ENCODE data around the gene SLC37A2.

DNA sequence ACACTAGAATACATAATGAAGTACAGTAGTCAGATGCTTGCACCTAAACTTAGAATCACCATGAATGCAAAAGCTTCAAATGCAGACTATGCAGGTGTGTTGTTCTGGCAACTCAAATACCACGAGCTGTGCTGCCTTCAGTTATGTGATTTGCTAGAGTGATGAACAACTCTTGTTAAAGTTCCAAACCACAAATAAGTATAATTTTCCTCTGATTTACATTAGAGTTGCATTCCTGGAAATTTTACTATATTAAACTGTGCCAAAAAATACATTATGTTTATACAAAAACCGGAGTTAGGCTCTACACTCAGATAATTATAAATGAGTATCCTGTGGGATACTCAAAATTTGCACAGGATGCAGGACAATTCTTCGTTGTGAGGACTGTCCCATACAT lies 45.4 kb downstream of the SLC37A2 start:
- TF ChIP-seq, protein P1, sequence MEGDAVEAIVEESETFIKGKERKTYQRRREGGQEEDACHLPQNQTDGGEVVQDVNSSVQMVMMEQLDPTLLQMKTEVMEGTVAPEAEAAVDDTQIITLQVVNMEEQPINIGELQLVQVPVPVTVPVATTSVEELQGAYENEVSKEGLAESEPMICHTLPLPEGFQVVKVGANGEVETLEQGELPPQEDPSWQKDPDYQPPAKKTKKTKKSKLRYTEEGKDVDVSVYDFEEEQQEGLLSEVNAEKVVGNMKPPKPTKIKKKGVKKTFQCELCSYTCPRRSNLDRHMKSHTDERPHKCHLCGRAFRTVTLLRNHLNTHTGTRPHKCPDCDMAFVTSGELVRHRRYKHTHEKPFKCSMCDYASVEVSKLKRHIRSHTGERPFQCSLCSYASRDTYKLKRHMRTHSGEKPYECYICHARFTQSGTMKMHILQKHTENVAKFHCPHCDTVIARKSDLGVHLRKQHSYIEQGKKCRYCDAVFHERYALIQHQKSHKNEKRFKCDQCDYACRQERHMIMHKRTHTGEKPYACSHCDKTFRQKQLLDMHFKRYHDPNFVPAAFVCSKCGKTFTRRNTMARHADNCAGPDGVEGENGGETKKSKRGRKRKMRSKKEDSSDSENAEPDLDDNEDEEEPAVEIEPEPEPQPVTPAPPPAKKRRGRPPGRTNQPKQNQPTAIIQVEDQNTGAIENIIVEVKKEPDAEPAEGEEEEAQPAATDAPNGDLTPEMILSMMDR (conservative IDR thresholded peaks at IDR 0.05; ENCODE audit: low read depth, low read length) = no peak
- no peak for TF ChIP-seq EZH2 (IDR thresholded peaks at IDR 0.05; ENCODE audit: borderline replicate concordance, low read depth, low read length, poor library complexity, severe bottlenecking)

Data from A673 (cell line).